SK-N-MC (cell line): ENCODE data around the gene TAGLN.

Source experiments
- EZH2 ChIP-seq: fragments of 200-600 bp; sonication (generic); IDR thresholded peaks from one replicate; pipeline ENCODE4 v1.6.1; 2017; ENCODE audit warnings: antibody characterized with exemption
- POLR2AphosphoS5 ChIP-seq: IDR thresholded peaks from 2 replicates; pipeline ENCODE4 v1.6.1; 2012; ENCODE audit warnings: mild to moderate bottlenecking, low read depth, low read length, borderline replicate concordance

DNA sequence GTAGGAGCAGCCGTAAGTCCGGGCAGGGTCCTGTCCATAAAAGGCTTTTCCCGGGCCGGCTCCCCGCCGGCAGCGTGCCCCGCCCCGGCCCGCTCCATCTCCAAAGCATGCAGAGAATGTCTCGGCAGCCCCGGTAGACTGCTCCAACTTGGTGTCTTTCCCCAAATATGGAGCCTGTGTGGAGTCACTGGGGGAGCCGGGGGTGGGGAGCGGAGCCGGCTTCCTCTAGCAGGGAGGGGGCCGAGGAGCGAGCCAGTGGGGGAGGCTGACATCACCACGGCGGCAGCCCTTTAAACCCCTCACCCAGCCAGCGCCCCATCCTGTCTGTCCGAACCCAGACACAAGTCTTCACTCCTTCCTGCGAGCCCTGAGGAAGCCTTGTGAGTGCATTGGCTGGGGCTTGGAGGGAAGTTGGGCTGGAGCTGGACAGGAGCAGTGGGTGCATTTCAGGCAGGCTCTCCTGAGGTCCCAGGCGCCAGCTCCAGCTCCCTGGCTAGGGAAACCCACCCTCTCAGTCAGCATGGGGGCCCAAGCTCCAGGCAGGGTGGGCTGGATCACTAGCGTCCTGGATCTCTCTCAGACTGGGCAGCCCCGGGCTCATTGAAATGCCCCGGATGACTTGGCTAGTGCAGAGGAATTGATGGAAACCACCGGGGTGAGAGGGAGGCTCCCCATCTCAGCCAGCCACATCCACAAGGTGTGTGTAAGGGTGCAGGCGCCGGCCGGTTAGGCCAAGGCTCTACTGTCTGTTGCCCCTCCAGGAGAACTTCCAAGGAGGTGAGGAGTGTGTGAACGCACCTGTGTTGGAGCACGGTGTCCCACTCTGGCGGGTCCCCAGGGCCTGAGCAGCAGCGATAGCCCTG lies at the start of gene TAGLN:
- no peak for TF ChIP-seq POLR2AphosphoS5
- TF ChIP-seq EZH2 = no peak
